HG03280 (cell line): Measurements from ENCODE around the gene IPO9.

ENCODE experiments used
- ATAC-seq: cut with Tn5 transposase; IDR thresholded peaks from one replicate; pipeline ENCODE4 v1.9.1; 2021; ENCODE audit warnings: mild to moderate bottlenecking, moderate library complexity; ENCODE audit not compliant: unreplicated experiment

IPO9 gene

GRCh38 chr1:201886103-201886885 lies 57.3 kb downstream of the IPO9 start:
- no peak for ATAC-seq

DNA sequence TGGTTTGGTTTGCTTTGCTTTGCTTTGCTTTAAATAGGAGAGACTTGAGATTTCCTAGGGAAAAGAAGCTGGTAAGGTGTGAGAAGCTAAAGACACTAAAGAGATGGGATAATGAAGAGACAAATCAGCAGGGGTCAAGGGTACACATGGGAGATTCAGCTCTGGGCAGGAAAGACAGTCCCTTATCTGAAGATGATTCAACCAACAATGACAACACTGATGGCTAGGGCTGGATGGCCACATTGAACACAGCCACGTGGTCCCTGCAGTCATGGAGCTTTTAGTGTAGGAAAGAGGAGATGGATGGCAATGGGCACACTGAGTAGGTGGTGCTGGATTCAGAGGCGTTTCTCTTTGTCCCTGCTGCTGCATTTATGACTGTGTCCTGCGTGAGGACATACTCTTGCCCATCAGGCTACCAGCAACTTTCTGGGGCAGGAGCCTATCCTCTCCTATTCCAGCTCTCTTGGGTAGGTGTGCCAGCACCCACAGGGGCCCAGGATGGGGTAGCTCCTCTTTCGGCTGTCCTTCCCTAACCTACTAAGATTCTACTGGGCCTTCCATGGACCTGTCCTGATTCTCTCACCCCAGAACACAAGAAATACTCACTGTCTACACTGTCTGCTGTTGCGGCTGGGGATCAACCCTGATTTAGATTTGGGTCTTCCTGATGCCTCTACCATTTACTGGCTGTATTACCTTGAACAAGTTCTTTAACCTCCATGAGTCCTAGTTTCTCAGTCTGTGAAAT lies 58.3 kb downstream of the IPO9 start:
- ATAC-seq = no peak

GRCh38 chr1:201888282-201889089 lies 59.5 kb downstream of the IPO9 start, which contains the start of gene SHISA4:
Gene SHISA4, plus strand, starts transcription at chr1:201888898. Its CDS starts 97 bp downstream, at chr1:201888995.
- no peak for ATAC-seq

DNA sequence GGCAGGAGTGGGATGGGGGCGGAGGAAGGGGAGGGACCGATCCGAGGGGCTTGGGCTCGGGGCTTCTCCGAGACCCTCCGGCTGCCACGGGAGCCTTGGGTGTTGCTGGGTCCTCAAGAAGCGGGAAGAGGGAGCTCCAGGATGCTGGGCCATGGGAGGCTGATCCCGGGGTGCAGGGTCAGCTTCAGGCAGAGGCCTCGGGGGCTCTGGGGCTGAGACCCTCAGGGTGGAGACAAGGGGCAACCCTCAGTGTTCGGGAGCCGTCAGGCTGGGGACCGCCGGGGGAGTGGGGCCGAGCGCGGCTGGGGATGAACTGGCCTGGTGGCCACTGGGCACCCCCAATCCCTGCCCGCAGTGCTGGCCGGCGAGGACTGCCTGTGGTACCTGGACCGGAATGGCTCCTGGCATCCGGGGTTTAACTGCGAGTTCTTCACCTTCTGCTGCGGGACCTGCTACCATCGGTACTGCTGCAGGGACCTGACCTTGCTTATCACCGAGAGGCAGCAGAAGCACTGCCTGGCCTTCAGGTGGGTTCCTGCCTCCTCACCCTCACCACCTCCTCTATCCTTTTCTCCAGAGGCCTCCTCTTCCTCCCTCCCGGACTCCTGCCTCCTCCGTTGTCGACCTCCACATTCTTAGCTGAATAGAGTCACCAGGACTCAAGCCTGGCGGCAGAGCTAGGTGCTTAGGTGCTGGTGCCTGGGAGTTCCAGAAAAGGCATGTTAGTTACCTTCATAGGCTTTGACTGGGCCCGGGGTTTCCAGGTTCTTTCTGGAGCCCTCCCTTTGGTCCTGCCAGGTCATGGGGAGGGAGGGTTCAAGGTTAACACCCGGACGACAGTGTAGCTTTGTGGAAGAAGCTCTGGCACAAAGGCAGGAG lies 60.4 kb downstream of the IPO9 start:
- ATAC-seq = no peak

DNA sequence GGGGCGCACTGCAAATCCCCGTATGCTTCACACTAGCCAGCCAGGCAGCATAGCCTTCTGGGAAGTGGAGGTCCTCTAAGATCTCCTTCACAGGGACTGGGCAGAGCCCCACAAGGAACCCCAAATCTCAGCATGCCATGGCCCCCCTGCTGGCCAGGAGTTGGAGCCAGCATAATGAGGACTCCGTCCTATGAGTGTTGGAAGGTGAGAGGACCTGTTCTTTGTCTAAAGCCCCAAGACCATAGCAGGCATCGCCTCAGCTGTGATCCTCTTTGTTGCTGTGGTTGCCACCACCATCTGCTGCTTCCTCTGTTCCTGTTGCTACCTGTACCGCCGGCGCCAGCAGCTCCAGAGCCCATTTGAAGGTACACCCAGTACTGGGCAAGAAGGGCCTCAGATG lies 61.3 kb downstream of the IPO9 start:
- ATAC-seq = no peak

DNA sequence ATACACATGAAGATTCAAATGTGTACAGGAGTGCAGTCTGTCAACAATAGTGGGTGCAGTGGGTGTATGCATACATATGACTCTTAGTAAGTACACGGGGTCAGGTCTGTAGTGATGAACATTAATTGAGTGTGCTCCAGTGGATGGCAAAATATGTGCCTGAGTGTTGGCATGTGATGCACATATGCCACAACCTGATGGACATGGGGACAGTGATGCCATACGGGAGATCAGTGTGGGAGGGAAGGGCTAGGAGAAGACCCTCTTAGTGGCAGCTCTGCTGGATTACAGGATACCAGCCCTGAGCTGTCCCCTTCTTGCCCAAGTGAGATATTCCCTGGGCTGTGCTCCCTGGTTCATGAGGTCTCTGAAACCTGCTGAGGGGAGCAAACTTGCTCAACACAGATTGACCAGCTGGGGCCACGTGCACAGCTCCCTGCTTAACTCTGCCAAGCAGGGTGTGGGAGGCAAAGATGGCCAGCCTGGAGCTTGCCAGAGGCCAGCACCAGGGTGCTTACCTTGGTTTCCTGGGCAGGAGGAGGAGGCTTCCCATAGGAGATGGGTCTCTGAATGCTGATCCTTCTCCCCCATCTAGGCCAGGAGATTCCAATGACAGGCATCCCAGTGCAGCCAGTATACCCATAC lies 62.0 kb downstream of the IPO9 start:
- ATAC-seq = no peak

GRCh38 chr1:201891451-201892045 lies 62.6 kb downstream of the IPO9 start:
- no peak for ATAC-seq

DNA sequence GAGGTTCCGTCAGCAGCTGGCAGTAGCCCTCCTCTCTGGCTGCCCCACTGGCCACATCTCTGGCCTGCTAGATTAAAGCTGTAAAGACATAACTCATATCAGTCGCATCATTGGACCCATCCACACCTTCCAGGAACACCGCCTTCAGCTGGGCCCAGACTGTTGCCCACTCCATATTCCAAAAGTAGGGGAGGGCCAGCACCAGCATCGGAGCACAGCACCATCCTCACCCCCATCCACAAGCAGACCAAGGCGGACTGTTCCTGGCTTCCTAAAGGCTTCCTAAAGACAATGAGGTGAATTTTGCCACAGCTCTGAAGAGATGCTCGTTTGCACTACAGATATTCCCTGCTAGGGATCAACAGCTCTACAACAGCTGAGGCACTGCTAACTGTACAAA lies 63.3 kb downstream of the IPO9 start:
- ATAC-seq = no peak

GRCh38 chr1:201893431-201893830 lies 64.5 kb downstream of the IPO9 start:
- no peak for ATAC-seq

DNA sequence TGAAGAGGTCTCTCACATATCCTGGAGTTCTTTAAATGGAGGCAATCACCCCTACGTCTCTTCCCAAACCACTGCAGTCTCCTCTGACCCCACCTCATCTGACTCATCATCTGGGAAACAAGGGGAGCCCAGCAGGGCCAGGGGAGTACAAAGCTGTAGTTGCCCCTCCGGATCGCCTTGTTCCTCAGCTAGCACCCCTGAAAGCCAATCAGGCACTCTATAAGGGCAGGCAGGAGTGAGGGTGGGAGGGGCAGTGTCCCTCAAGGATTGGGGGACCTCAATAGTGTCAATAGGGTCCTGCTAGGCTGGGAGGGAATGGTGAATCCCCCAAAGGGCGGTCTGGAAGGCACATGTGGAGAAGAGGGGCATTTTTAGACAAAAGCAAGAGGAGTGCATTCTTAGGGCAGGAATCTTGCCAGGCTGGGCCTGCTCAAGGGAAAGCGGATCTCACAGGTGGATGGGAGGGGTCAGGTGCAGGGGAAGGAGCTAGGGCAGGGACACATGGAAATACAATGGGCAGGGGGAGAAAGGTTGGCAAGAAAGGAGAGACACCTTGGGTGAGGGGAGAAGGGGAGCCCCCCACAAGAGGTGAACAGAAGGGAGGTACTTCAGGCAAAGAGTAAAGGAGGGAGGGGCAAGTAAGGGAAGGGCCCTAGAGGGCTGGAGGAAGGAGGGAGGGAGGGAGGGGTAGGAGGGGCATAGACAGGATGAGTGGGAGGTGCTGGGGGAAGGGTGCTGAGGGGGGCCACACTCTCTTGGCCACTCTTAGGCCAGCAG lies 65.6 kb downstream of the IPO9 start:
- ATAC-seq = no peak

GRCh38 chr1:201895120-201895665 lies 66.2 kb downstream of the IPO9 start:
- ATAC-seq = no peak

- ATAC-seq = peak; percentile 76
These were observed 67.2 kb downstream of the IPO9 start for GRCh38 chr1:201895913-201896807.

- no peak for ATAC-seq
These were observed 68.0 kb downstream of the IPO9 start for GRCh38 chr1:201896951-201897391.

GRCh38 chr1:201898240-201898894 lies 69.4 kb downstream of the IPO9 start:
- no peak for ATAC-seq

DNA sequence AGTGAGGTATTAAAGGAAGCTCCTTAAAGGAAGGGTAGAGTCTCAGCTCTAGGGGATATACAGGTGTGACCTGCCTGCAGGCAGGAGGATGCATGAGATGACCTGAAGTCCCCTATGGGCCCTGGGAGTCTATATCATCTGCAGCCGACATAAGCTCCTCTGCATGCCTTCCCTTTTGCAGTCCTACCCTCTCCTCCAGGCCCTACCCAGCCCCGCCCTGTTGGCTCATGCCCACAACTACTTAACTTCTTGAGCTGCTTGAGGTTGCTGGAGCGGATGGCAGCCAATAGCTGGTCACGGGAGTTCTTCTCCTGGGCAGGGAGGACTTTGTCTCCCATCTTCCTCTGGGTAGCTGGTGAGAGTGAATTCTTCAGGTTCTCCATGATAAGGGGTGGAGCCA lies 70.0 kb downstream of the IPO9 start:
- ATAC-seq = no peak

DNA sequence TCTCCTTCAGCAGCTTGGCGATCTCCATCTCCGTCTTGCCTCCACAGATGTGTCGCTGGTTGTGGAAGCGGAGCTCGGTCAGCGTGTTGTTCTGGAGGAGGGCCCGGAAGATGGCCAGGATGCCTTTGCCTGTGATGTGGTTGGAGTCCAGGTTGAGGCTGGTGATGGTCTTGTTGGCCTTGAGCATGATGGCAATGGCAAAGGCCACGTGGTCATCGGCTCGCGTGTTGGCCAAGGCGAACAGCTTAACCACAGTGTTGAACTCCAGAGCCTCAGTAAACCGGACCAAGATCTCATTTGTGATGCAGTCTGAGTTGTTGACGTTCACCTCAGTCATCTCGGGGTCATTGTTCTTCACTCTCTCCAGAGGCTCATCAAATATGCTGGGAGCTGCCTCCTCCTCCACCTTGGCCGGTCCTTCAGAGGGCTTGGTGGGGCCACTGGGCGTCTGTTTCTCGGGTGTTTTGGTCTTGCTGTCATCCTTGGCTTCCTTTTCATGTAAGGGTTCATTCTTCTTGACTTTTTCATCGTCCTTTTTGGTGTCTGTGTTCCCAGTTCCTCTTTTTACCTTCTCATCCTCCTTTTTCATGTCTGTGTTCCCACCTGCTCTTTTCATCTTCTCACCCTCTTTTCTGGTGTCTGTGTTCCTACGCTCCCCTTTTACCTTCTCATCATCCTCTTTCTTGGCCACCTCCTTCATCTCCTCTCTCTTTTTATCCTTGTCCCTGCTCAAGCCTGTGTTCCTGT lies 70.9 kb downstream of the IPO9 start:
- no peak for ATAC-seq
